Measurements from ENCODE around the gene SLCO4A1. TPM values are rescaled to one million over a fixed set of nuclear protein-coding genes. Genes with fewer than 3 reads are reported as not detected.

Gene SLCO4A1
- total RNA-seq, 2 experiments from 2014 or later, result 66.5 to 68.4 TPM

DNA sequence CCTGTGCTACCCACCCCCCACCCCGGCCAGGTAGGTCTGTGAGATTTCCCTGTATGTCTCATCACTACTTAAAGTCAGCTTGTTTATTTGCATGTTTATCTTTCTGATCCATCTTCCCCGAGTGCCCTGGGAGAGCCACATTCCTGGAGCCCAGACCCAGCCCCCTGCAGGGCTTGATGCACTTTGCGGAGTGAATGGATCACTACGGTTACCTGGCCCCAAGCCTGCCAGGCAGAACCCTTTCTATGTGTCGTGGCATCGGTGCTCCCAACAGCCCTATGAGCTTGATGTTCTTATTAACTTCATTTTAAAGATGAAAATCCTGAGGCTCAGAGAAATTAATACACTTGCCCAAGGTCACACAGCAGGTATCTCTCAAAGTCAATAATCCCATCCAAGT is 13.6 kb upstream of the SLCO4A1 start:
- POLR2A ChIA-PET, result interaction anchor here (1.2 to 1.6 kb wide), 2 partner anchors 13 to 22 kb away, joined by 3 to 5 read pairs; partner anchors contain the start of gene SLCO4A1
- CTCF ChIA-PET, result interaction anchor here (1.0 kb wide), 1 partner anchor 11 kb away, joined by 3 read pairs; no protein-coding TSS in a partner anchor
- Mint-ChIP-seq H3K9me3 (no peaks in the 10 kb centered on the region), H3K4me1 (ENCODE audit: low read depth) (peaks cover 8% of the 10 kb centered on the region), H3K27ac (peak overlapping the region; percentile 4), H3K4me3 (no peak overlapping the region), H3K27me3 (peaks cover 2% of the 10 kb centered on the region), H3K36me3 (ENCODE audit: low read depth) (no peaks in the 10 kb centered on the region)
- TF ChIP-seq, protein P1, sequence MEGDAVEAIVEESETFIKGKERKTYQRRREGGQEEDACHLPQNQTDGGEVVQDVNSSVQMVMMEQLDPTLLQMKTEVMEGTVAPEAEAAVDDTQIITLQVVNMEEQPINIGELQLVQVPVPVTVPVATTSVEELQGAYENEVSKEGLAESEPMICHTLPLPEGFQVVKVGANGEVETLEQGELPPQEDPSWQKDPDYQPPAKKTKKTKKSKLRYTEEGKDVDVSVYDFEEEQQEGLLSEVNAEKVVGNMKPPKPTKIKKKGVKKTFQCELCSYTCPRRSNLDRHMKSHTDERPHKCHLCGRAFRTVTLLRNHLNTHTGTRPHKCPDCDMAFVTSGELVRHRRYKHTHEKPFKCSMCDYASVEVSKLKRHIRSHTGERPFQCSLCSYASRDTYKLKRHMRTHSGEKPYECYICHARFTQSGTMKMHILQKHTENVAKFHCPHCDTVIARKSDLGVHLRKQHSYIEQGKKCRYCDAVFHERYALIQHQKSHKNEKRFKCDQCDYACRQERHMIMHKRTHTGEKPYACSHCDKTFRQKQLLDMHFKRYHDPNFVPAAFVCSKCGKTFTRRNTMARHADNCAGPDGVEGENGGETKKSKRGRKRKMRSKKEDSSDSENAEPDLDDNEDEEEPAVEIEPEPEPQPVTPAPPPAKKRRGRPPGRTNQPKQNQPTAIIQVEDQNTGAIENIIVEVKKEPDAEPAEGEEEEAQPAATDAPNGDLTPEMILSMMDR (IDR thresholded peaks at IDR 0.05), result no peak
- intact Hi-C loops (cut with micrococcal nuclease), result no loop called here
- no peak for DNase-seq
- no peak for ATAC-seq

DNA sequence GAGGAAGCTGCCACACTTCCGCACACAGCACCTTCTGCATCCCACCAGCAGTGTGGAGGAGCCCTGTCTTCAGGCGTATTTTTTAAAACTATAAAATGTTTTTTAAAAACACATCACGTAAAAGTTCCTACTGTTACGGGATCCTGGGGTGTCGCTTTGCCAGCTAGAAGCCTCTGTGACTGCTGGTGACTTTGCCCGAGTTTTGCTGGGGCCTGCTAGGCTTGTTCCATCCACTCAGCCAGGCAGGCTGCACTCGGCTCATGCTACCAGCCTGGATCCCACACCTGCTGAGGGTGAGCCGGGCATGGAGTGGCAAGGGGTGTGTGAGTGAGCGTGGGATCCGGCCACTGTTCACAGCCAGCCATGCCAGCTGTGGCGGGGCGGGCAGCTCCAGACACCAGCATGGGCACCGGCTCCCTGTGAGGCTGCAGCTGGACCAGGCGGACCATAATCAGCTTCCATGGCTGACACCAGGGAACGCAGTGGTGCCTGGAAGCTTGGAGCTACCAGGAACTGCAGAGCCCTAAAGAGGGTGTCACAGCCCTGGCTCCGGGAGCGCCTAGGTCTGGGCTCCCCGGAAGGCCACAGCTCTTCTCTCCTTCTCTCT is 12.3 kb upstream of the SLCO4A1 start:
- ATAC-seq (no peak), DNase-seq (no peak)
- Mint-ChIP-seq H3K4me3 (no peak overlapping the region), H3K27me3 (peaks cover 2% of the 10 kb centered on the region), H3K36me3 (ENCODE audit: low read depth) (no peaks in the 10 kb centered on the region), H3K4me1 (ENCODE audit: low read depth) (no peaks in the 10 kb centered on the region), H3K9me3 (no peaks in the 10 kb centered on the region), H3K27ac (no peak overlapping the region)
- TF ChIP-seq, protein P1 (IDR thresholded peaks at IDR 0.05), result no peak
- ChIA-PET CTCF (interaction anchor here (1.3 kb wide), 1 partner anchor 20 kb away, joined by 3 read pairs; no protein-coding TSS in a partner anchor), POLR2A (interaction anchor here (0.9 to 1.6 kb wide), 3 partner anchors 12 to 21 kb away, joined by 3 to 5 read pairs (median 3); partner anchors contain the start of gene SLCO4A1)
- intact Hi-C loops (cut with micrococcal nuclease), result no loop called here

DNA sequence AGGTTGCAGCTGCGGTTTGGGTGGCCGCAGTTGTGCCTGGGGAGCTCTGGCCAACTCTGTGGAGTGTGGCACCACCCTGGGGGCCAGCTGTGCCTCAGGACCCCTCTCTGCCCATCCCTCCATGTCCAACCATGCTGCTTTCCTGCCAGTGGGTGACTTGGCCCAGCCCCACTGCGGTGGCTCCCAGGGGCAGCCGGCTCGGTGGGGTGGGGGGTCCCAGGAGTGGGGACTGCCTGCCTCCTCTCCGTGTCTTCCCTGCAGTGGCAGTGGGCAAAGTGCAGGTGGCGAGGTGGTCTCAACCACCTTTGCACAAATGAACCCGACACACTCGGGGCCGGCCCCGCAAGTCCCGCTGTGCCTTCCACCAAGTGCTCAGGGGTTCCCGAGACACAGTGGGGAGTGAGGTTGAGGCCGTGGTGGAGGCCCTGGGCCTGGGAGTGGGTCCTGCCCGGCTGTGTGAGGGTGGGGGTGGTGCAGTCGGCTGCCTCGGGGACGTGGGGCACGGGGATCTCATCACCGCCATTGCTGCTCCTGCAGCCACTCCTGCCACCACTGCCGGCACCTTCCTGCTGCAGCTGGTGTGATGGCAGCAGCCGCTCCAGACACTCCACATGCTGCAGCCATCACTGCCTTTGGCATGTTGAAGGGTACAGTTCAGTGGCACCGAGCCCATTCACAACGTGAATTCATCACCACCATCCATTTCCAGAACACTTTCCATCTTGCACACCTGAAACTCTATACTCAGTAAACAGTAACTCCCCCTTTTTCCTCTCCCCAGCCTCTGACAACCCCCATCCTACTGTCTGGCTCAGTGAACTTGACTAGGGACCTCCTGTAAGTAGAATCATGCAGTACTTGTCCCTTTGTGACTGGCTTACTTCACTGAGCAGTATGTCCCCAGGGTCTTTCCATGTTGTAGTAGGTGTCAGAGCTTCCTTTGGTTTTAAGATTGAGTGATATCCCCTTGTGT is 10.7 kb upstream of the SLCO4A1 start:
- Mint-ChIP-seq H3K9me3 (no peaks in the 10 kb centered on the region), H3K27ac (no peak overlapping the region), H3K36me3 (ENCODE audit: low read depth) (no peaks in the 10 kb centered on the region), H3K4me1 (ENCODE audit: low read depth) (no peaks in the 10 kb centered on the region), H3K4me3 (no peak overlapping the region), H3K27me3 (peaks cover 11% of the 10 kb centered on the region)
- TF ChIP-seq, protein P1 (IDR thresholded peaks at IDR 0.05), result no peak
- ChIA-PET POLR2A (interaction anchor here (0.5 to 1.4 kb wide), 2 partner anchors 12 to 56 kb away, joined by 3 to 4 read pairs; no protein-coding TSS in a partner anchor), CTCF (no interaction called here)
- intact Hi-C loops (cut with micrococcal nuclease), result no loop called here
- ATAC-seq (no peak), DNase-seq (no peak)

DNA sequence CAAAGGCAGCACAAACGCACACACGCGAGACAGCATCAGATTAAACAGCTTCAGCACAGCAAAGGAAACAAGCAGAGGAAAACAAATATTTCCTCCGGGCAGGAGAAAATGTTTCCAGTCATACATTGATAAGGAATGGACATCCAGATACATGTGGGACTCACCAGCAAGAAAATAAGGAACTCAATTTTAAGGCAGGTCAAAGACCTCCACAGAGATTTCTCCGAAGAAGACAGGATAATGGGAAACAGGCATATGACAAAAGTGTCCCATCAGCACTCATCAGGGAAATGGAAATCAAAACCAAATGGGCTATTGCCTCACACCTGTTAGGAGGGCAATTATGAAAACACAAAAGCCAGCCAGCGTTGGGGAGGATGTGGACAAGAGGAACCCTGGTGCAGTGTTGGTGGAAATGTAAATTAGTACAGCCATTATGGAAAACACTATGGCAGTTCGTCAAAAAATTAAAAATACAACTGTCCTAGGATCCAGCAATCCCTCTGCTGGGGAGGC is 9.7 kb upstream of the SLCO4A1 start:
- no peak for DNase-seq
- Mint-ChIP-seq H3K27me3 (peaks cover 12% of the 10 kb centered on the region), H3K9me3 (no peaks in the 10 kb centered on the region), H3K4me3 (no peak overlapping the region), H3K4me1 (ENCODE audit: low read depth) (no peaks in the 10 kb centered on the region), H3K36me3 (ENCODE audit: low read depth) (no peaks in the 10 kb centered on the region), H3K27ac (no peak overlapping the region)
- POLR2A ChIA-PET, result interaction anchor here (1.1 kb wide), 1 partner anchor 10 kb away, joined by 3 read pairs; the partner anchor contains the start of gene SLCO4A1
- CTCF ChIA-PET, result no interaction called here
- TF ChIP-seq, protein P1 (IDR thresholded peaks at IDR 0.05), result no peak
- intact Hi-C loops (cut with micrococcal nuclease), result no loop called here
- no peak for ATAC-seq
